ENCODE measurements around the gene ZNF584. TPM values are rescaled to one million over a fixed set of nuclear protein-coding genes. Genes with fewer than 3 reads are reported as not detected.

Gene ZNF584
- total and polyA plus RNA-seq, 12 donors: 7.1 to 37.5 (median 14.4) TPM

DNA sequence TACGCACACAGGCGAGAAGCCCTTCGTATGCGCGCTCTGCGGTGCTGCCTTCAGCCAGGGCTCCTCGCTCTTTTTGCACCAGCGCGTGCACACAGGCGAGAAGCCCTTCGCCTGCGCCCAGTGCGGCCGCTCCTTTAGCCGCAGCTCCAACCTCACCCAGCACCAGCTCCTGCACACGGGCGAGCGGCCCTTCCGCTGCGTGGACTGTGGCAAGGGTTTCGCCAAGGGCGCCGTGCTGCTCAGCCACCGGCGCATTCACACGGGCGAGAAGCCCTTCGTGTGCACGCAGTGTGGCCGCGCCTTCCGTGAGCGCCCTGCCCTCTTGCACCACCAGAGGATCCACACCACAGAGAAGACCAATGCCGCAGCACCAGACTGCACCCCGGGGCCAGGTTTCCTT, 47.7 kb downstream of the ZNF584 start:
- H3K36me3 ChIP-seq (replicated peaks in 1 of 2): peaks cover 0 to 16% of the 10 kb centered on the region in 2 donors
- no peak overlapping the region for H3K4me3 ChIP-seq
- no peaks in the 10 kb centered on the region for H3K27me3 ChIP-seq
- H3K9me3 ChIP-seq (replicated peaks in 1 of 3): no peaks in the 10 kb centered on the region
- TF ChIP-seq, protein P1, sequence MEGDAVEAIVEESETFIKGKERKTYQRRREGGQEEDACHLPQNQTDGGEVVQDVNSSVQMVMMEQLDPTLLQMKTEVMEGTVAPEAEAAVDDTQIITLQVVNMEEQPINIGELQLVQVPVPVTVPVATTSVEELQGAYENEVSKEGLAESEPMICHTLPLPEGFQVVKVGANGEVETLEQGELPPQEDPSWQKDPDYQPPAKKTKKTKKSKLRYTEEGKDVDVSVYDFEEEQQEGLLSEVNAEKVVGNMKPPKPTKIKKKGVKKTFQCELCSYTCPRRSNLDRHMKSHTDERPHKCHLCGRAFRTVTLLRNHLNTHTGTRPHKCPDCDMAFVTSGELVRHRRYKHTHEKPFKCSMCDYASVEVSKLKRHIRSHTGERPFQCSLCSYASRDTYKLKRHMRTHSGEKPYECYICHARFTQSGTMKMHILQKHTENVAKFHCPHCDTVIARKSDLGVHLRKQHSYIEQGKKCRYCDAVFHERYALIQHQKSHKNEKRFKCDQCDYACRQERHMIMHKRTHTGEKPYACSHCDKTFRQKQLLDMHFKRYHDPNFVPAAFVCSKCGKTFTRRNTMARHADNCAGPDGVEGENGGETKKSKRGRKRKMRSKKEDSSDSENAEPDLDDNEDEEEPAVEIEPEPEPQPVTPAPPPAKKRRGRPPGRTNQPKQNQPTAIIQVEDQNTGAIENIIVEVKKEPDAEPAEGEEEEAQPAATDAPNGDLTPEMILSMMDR (IDR thresholded peaks at IDR 0.05): no peak
- no peak for TF ChIP-seq POLR2A (IDR thresholded peaks at IDR 0.05)
- H3K27ac ChIP-seq: no peak overlapping the region
- no peak for DNase-seq
- peaks cover 0 to 5% of the 10 kb centered on the region in 2 donors for H3K4me1 ChIP-seq (replicated peaks in 1 of 2)
- intact Hi-C loops (cut with DNase I): no loop called here
- 97 to 98% (median 97%) methylated on average over 10 to 35 of the region's 35 CpGs for WGBS, 4 donors

DNA sequence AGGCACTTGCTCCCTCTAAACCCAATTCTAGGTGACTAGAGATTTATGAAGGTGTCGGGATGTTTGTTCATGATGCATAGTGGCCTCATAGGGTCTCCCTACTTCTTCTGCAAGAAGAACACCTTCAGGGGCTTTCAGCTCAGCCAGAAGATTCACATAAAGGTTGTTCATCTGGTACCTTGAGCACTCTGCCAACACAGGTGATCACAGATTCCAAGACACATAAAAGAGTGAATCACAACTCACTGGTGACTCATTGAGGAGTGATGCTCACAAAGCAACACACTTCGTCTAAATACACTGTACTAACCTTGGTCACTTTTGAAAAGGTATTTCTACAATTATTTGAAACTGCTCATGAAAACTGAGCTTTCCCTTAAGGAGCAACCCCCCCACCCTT, 51.6 kb downstream of the ZNF584 start:
- Histone ChIP-seq H3K4me1 (replicated peaks in 1 of 2) (no peaks in the 10 kb centered on the region), H3K9me3 (replicated peaks in 1 of 3) (no peaks in the 10 kb centered on the region), H3K36me3 (replicated peaks in 1 of 2) (peaks cover 0 to 12% of the 10 kb centered on the region in 2 donors), H3K27ac (no peak overlapping the region), H3K4me3 (no peak overlapping the region), H3K27me3 (no peaks in the 10 kb centered on the region)
- intact Hi-C loops (cut with DNase I): no loop called here
- no peak for TF ChIP-seq POLR2A (IDR thresholded peaks at IDR 0.05)
- TF ChIP-seq, protein P1 (IDR thresholded peaks at IDR 0.05): no peak
- WGBS, 4 donors: 70 to 86% (median 73%) methylated on average over 2 of the region's 2 CpGs
- no peak for DNase-seq

DNA sequence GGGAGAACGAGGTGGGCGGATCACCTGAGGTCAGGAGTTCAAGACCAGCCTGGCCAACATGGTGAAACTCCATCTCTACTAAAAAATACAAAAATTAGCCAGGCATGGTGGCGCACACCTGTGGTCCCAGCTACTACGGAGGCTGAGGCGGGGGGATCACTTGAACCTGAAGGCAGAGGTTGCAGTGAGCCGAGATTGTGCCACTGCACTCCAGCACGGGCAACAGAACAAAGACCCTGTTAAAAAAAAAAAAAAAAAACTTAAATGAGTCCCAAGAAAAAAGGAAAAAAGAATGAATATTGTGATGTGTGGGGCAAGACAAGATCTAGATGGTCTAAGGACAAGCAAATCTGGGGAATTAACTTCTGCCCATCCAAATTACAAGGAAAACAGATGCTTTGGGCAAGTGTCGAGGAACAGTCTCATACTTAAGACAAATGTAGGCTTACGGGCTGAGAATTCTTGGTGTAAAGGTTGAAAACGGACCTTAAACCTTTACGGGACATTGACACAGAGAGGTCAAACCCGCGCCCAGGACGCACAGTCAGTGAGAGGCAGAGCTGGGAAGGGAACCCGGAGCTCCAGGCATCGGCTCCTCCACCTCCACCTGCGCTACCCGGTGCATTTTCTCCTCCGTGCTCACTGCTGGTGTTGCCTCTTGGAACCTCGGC, 57.8 kb downstream of the ZNF584 start:
- H3K36me3 ChIP-seq (replicated peaks in 1 of 2): peaks cover 0 to 19% of the 10 kb centered on the region in 2 donors
- H3K4me1 ChIP-seq (replicated peaks in 1 of 2): peaks cover 0 to 10% of the 10 kb centered on the region in 2 donors
- intact Hi-C loops (cut with DNase I): no loop called here
- WGBS, 4 donors: 35 to 63% (median 39%) methylated on average over 11 to 20 of the region's 20 CpGs
- H3K9me3 ChIP-seq (replicated peaks in 1 of 3): no peaks in the 10 kb centered on the region
- H3K4me3 ChIP-seq: peak overlapping the region in 2 of 4 donors; percentile 55 to 92
- no peak overlapping the region for H3K27ac ChIP-seq
- no peak for DNase-seq
- no peak for TF ChIP-seq POLR2A (IDR thresholded peaks at IDR 0.05)
- TF ChIP-seq, protein P1 (IDR thresholded peaks at IDR 0.05): no peak
- no peaks in the 10 kb centered on the region for H3K27me3 ChIP-seq

DNA sequence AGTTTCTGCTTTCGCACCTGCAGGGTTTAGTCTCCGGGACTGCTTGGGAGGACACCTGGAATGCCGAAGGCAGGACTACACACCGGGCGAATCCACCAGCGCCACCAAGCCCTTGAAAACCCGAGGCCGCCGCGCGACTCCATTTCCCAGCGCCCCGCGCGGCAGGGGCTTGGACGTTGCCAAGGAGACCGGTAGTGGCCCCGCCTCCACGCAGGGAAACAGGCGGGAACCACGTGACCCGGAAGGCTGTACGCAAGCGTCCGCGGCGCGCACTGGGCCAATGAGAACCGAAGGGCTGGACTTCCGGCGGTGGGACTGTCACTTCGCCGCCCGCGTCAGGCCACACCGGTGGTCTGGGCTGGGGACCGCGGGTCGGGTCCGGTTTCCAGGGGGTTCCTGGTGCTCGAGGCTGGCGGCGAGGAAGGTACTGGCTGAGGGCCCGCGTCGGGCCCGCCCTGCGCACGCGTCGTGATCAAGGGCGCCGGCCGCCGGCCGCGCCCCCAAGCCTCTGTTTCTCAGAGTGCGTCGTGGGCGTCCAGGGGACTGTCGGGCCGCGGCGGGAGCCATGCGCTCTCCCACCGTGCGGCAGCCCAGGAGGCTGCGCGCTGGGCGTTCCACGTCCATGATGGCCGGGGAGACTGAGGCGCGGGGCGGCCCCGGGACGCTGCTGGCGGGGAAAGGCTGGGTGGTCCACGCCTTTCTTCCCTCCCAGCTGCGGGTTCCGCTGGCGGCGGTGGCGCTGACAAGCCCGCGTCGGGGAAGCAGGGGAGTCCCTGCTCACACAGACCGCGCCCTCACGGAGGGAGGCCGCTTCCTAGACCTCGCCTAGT, 58.5 kb downstream of the ZNF584 start, which contains the start of gene ZNF324:
Gene ZNF324, plus strand, starts transcription at position 321 of the 830 bp plus-strand sequence. CDS start 2,106 bp downstream, outside the sequence.
- DNase-seq: peak; percentile 97 to 99 (median 99)
- intact Hi-C loops (cut with DNase I): no loop called here
- Histone ChIP-seq H3K9me3 (replicated peaks in 1 of 3) (no peaks in the 10 kb centered on the region), H3K4me3 (peak within 1 kb of the TSS; percentile 55 to 92 (median 78)), H3K27me3 (no peaks in the 10 kb centered on the region), H3K27ac (peak within 1 kb of the TSS in 4 of 5 donors; percentile 22 to 84 (median 72)), H3K36me3 (replicated peaks in 1 of 2) (peaks cover 0 to 24% of the 10 kb centered on the region in 2 donors), H3K4me1 (replicated peaks in 1 of 2) (peaks cover 0 to 10% of the 10 kb centered on the region in 2 donors)
- WGBS, 4 donors: 0 to 2% (median 0%) methylated on average over 4 to 91 of the region's 92 CpGs
- peak; percentile 50 to 62 for TF ChIP-seq POLR2A (IDR thresholded peaks at IDR 0.05)
- TF ChIP-seq, protein P1 (IDR thresholded peaks at IDR 0.05): peak in 1 of 6 experiments; percentile 10
